Left ventricle myocardium inferior (tissue), 1 donor: ENCODE measurements around the gene IL18BP. TPM values are rescaled to one million over a fixed set of nuclear protein-coding genes. Genes with fewer than 3 reads are reported as not detected.

Experiments
- DNase-seq: peaks from one replicate; pipeline ENCODE4 v3.0.0-alpha.2; 2020
- H3K27ac ChIP-seq: fragments of 200-600 bp; replicated peaks from 2 replicates; pipeline ENCODE4 v1.8.0; 2021
- H3K27me3 ChIP-seq: fragments of 200-600 bp; 2 replicates; pipeline ENCODE4 v1.8.0; 2021; ENCODE audit warnings: low read depth
- H3K36me3 ChIP-seq: fragments of 200-600 bp; 2 replicates; pipeline ENCODE4 v1.8.0; 2021
- H3K4me1 ChIP-seq: fragments of 200-600 bp; 2 replicates; pipeline ENCODE4 v1.8.0; 2021
- H3K4me3 ChIP-seq: fragments of 200-600 bp; 2 replicates; pipeline ENCODE4 v1.8.0; 2021; ENCODE audit warnings: mild to moderate bottlenecking, moderate library complexity
- H3K9me3 ChIP-seq: fragments of 200-600 bp; replicated peaks from 2 replicates; pipeline ENCODE4 v1.8.0; 2021
- CTCF ChIP-seq: fragments of 200-600 bp; IDR thresholded peaks from 2 replicates; pipeline ENCODE4 v1.8.0; 2021; ENCODE audit warnings: antibody characterized with exemption, mild to moderate bottlenecking, borderline replicate concordance
- intact Hi-C: fragments of 100-400 bp; cut with micrococcal nuclease; formaldehyde crosslinking; loops from one replicate; pipeline ENCODE4 v1.11.0; 2022
- total RNA-seq: library from RNA; stranded (reverse); fragmentation: NEBNext Ultra II Directional; extraction: Animal tissue kit (Norgen Biotek cat#: 25700); gene quantifications from one replicate; pipeline ENCODE4 v1.2.1, GENCODE V29; 2021
- donor health status: DM: no; HTN: yes; CAD: no; lungs with severe emphysema.

The IL18BP gene
- total RNA-seq, 1 donor from 2014 or later: 4.9 TPM

GRCh38 chr11:72002841-72003775 is 4.4 kb downstream of the IL18BP start:
- intact Hi-C loops: no loop called here

DNA sequence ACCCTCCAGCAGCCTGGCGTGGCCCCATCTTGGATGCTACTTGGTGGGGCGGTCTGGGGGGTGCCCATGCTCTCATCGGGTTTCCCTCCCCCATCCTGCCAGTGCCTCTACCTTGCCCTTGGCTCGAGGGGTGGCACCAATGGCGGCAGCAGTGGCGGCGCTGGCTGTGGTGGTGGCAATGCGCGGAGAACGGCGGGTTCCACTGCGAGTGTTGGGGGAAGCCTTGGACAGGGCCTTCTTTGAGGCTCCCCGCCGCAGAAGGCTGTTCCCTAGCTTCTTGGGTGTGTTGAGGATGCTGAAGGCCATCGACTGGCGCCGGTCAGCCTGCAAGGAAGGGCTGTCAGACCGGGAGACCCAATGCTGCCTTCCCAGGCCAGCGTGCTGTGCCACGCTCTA is 5.1 kb downstream of the IL18BP start:
- no peaks in the 10 kb centered on the region for H3K9me3 ChIP-seq
- peaks cover 78% of the 10 kb centered on the region for H3K36me3 ChIP-seq
- TF ChIP-seq CTCF: no peak
- no peak overlapping the region for H3K4me3 ChIP-seq
- intact Hi-C loops: no loop called here
- peaks cover 31% of the 10 kb centered on the region for H3K4me1 ChIP-seq
- H3K27me3 ChIP-seq: no peaks in the 10 kb centered on the region
- DNase-seq: no peak
- no peak overlapping the region for H3K27ac ChIP-seq

More at GRCh38 chr11:72002841-72003775, 4.4 kb downstream of the IL18BP start:
- no peaks in the 10 kb centered on the region for H3K9me3 ChIP-seq
- no peak for DNase-seq
- H3K4me3 ChIP-seq: no peak overlapping the region
- peaks cover 71% of the 10 kb centered on the region for H3K36me3 ChIP-seq
- peaks cover 38% of the 10 kb centered on the region for H3K4me1 ChIP-seq
- no peak overlapping the region for H3K27ac ChIP-seq
- no peaks in the 10 kb centered on the region for H3K27me3 ChIP-seq
- no peak for TF ChIP-seq CTCF

DNA sequence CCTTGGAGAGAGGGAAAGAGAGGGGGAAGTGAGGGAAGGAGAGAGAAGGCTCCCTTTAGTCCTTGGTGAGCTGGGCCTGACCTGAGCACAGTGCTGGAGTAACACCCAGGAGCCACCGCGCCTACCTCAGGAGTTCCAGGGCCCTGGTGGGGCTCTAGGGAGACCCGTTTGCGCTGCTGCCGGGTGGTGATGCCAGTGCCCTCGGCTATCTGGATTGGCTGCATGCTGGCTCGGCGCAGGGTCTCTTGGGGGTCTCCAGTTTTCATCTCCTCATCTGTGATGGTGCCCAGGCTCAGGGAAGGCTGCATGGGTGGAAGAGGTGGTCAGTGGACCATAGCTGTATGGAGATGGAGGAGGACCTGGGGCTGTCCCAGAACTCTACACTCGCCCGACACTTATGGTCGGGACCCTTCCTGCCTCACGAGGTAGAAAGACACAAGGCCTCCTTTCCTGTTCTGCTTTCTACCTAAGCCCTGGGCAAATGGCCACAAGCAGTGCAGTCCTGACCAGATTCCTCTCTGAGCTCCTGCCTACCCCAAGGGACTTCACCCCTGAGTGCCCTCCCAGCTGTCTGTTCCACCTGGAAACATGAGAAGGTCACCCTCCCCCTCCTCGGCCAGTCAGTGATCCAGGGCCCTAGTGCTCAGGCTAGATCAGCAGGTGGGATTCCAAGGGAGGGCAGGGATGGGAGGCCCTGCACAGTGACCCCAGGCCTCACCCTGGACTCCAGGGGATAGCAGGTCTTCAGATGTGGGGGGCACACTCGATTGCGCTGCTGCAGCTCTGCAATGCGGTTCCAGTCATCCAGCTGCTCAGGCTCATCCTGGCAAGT is 6.0 kb downstream of the IL18BP start:
- DNase-seq: no peak
- intact Hi-C loops: no loop called here
- no peak for TF ChIP-seq CTCF

DNA sequence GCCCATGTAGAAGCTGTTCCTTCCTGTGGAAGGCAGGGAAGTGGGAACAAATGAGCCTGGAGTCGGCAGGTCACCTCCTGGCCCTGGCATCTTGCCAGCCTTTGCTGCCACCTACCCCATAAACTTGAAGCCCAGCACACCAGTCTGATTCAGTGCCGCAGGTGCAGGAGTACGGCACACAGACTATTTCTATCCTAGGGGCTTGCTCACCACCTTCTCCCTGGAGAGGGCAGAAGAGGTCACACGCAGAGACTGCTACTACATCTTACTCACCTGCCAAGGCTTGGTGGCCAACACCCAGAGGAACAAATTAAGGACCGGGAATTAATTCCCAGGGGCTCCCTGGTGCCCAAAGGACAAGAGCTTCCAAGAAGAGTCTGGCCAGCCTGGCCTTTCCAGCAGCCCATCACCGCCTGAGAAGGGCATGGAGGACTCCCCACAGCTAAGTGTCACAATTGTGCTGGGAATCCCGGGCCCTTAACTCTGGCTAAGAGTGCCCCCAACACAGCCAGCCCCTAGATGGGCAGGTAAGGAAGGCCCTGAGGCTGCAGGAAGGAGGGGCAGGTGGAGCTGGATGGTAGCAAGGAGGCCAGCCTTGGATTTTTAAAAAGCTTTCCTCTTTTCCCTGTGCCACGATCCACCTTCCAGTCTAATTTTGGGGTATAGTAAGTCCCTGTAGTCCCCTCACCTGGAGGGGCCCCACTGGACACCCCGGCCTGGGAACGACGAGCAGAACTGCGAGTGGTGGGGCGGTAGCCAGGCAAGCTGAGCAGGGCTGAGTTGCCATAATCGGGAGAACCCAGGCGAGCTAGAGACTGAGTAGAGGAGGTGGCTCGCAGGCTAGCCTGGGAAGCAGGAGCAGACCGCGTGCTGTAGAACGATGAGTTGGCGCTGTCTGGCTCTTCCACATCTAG is 6.9 kb downstream of the IL18BP start:
- no peaks in the 10 kb centered on the region for H3K9me3 ChIP-seq
- TF ChIP-seq CTCF: no peak
- H3K4me3 ChIP-seq: no peak overlapping the region
- peak overlapping the region; percentile 3 for H3K27ac ChIP-seq
- no peaks in the 10 kb centered on the region for H3K27me3 ChIP-seq
- no peak for DNase-seq
- intact Hi-C loops: no loop called here
- peaks cover 22% of the 10 kb centered on the region for H3K4me1 ChIP-seq
- peaks cover 94% of the 10 kb centered on the region for H3K36me3 ChIP-seq

More for the DNA sequence above, 6.0 kb downstream of the IL18BP start:
- no peaks in the 10 kb centered on the region for H3K27me3 ChIP-seq
- H3K4me1 ChIP-seq: peaks cover 22% of the 10 kb centered on the region
- H3K36me3 ChIP-seq: peaks cover 86% of the 10 kb centered on the region
- H3K9me3 ChIP-seq: no peaks in the 10 kb centered on the region
- H3K4me3 ChIP-seq: no peak overlapping the region
- H3K27ac ChIP-seq: peak overlapping the region; percentile 3
